Spleen (tissue), 11 donors: ENCODE results near the gene EXOC3L1. TPM values are rescaled to one million over a fixed set of nuclear protein-coding genes. Genes with fewer than 3 reads are reported as not detected.

Experiments
- DNase-seq: peaks from one replicate; pipeline ENCODE4 v3.0.0-alpha.2; 2020
- H3K27ac ChIP-seq, 8 donors: fragments of 200-600 bp; sonication (generic) in 7 of 8; 1 replicate in 4 of 8; 2 replicates in 4 of 8; pipeline versions ENCODE4 v1.5.0 to v1.8.0; 2016 to 2021; ENCODE audit warnings: inconsistent platforms in 4 of 8, mild to moderate bottlenecking in 4 of 8, moderate library complexity in 1 of 8
- H3K27me3 ChIP-seq, 7 donors: fragments of 200-600 bp; sonication (generic) in 6 of 7; replicated peaks in 1 of 7; 1 replicate in 4 of 7; 2 replicates in 3 of 7; pipeline versions ENCODE4 v1.5.0 to v1.8.0; 2016 to 2021; ENCODE audit warnings: inconsistent platforms in 3 of 7, mild to moderate bottlenecking in 1 of 7
- H3K36me3 ChIP-seq, 6 donors: fragments of 200-600 bp; sonication (generic) in 5 of 6; 1 replicate in 4 of 6; 2 replicates in 2 of 6; pipeline versions ENCODE4 v1.5.0 to v1.8.0; 2016 to 2021; ENCODE audit warnings: inconsistent platforms in 2 of 6
- H3K4me1 ChIP-seq, 6 donors: fragments of 200-600 bp; sonication (generic) in 5 of 6; 1 replicate in 3 of 6; 2 replicates in 3 of 6; pipeline versions ENCODE4 v1.5.0 to v1.8.0; 2016 to 2021; ENCODE audit warnings: inconsistent platforms in 3 of 6
- H3K4me3 ChIP-seq, 8 donors: fragments of 200-600 bp; sonication (generic) in 7 of 8; 1 replicate in 4 of 8; 2 replicates in 4 of 8; pipeline versions ENCODE4 v1.5.0 to v1.8.0; 2016 to 2021; ENCODE audit warnings: inconsistent platforms in 4 of 8, mild to moderate bottlenecking in 4 of 8, moderate library complexity in 2 of 8
- H3K9me3 ChIP-seq, 8 donors: fragments of 200-600 bp; sonication (generic) in 7 of 8; 1 replicate in 4 of 8; 2 replicates in 4 of 8; pipeline versions ENCODE4 v1.5.0 to v1.8.0; 2016 to 2021; ENCODE audit warnings: inconsistent platforms in 4 of 8
- CTCF ChIP-seq, 11 experiments: fragments of 200-600 bp in 7 of 11; fragments of 450-650 bp in 4 of 11; sonication (generic) in 4 of 11; IDR thresholded peaks in 8 of 11; conservative IDR thresholded peaks in 3 of 11; 1 replicate in 7 of 11; 2 replicates in 4 of 11; pipeline versions ENCODE4 v1.4.0 to v1.8.0; 2016 to 2021; ENCODE audit warnings: antibody characterized with exemption in 11 of 11, inconsistent platforms in 4 of 11, mild to moderate bottlenecking in 1 of 11
- POLR2A ChIP-seq, 3 donors: fragments of 450-650 bp; IDR thresholded peaks; one replicate each; pipeline ENCODE4 v1.5.1; 2017; ENCODE audit warnings: antibody characterized with exemption in 3 of 3, mild to moderate bottlenecking in 1 of 3
- POLR2AphosphoS5 ChIP-seq, 3 donors: sonication (generic); formaldehyde crosslinking; IDR thresholded peaks; one replicate each; pipeline ENCODE4 v1.5.1; 2017; ENCODE audit warnings: antibody characterized with exemption in 3 of 3
- WGBS, 5 donors: extraction: QIAGEN DNeasy Blood & Tissue Kit in 3 of 5; methylation state at CpG; one replicate each; pipeline versions ENCODE4 v1.1.5 to v1.1.7; 2013 to 2018; 5-methylcytosine and 5-hydroxymethylcytosine counted together
- intact Hi-C: fragments of 100-400 bp; cut with DNase I; formaldehyde crosslinking; loops from one replicate; pipeline ENCODE4 v1.15.0; 2023; ENCODE audit warnings: low total_unique reads
- polyA plus RNA-seq, 3 donors: library from polyadenylated mRNA; stranded (reverse); fragments of 200-250 nt; gene quantifications; one replicate each; pipeline ENCODE4 v1.2.1, GENCODE V29; 2013
- total RNA-seq, 7 donors: library from RNA; depleted of rRNA in 3 of 7; stranded (reverse); fragments of >200 nt in 3 of 7; fragmentation: NEBNext Ultra II Directional in 4 of 7; extraction: Animal tissue kit (Norgen Biotek cat#: 25700) in 4 of 7; gene quantifications; one replicate each; pipeline versions ENCODE4 v1.1.0 to v1.2.1, GENCODE V29; 2016 to 2021
- donor health status: healthy with polysubstance abuse.
- donor health status: DM: no; HTN: no; CAD: no; lungs with moderate emphysema.
- donor health status: DM: no; HTN: no; CAD: no.
- donor health status: Bipolar disorder and iron deficiency.
- donor health status: healthy.
- donor health status: DM: no; HTN: no; CAD: no.
- donor health status: DM: yes; HTN: yes; CAD: no.

EXOC3L1 gene
- total and polyA plus RNA-seq, 10 donors = 28.5 to 113 (median 49.9) TPM

DNA sequence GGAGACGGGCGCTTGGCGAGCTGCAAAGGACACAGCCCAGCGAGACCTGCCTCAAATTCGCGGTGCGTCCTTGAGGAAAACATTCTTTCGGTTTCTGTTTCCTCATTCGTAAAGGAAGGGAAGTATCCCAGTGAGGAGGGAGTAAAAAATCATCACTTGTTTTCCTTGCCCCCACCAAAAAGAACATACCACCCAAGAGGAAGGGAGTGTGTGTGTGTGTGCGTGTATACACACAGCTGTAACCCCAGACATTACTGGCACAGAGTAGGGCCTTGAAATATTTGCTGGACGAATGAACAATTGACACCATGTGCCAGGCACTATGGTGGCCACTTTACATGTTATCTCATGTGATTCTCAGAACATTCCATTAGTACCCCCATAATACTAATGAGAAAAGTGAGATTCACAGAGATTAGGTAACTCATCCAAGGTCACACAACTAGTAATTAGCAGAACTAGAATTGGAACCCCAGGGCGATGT lies 4.2 kb downstream of the EXOC3L1 start:
- peak overlapping the region in 6 of 8 donors; percentile 16 to 99 (median 95) for H3K27ac ChIP-seq
- no peak for DNase-seq
- peaks cover 11 to 69% (median 46%) of the 10 kb centered on the region in 6 donors for H3K4me1 ChIP-seq
- no peaks in the 10 kb centered on the region for H3K9me3 ChIP-seq
- H3K4me3 ChIP-seq = peak overlapping the region in 7 of 8 donors; percentile 66 to 86 (median 70)
- intact Hi-C loops = no loop called here
- 7 to 14% (median 11%) methylated on average over 12 of the region's 12 CpGs for WGBS, 5 donors
- peaks cover 0 to 12% (median 0%) of the 10 kb centered on the region in 6 donors for H3K36me3 ChIP-seq
- TF ChIP-seq POLR2A (IDR thresholded peaks at IDR 0.05) (no peak), POLR2AphosphoS5 (IDR thresholded peaks at IDR 0.05) (no peak), CTCF (IDR thresholded peaks at IDR 0.05 in 8 of 11, conservative IDR thresholded peaks at IDR 0.05 in 3 of 11) (peak in 6 of 11 experiments; percentile 1 to 31 (median 20))
- peaks cover 0 to 32% (median 0%) of the 10 kb centered on the region in 7 donors for H3K27me3 ChIP-seq

- Histone ChIP-seq H3K27me3 (peaks cover 0 to 32% (median 0%) of the 10 kb centered on the region in 7 donors), H3K36me3 (peaks cover 0 to 12% (median 0%) of the 10 kb centered on the region in 6 donors), H3K4me3 (peak overlapping the region in 7 of 8 donors; percentile 66 to 86 (median 70)), H3K27ac (peak overlapping the region in 5 of 8 donors; percentile 95 to 99 (median 95)), H3K9me3 (no peaks in the 10 kb centered on the region), H3K4me1 (peaks cover 11 to 64% (median 44%) of the 10 kb centered on the region in 6 donors)
- intact Hi-C loops = no loop called here
- peak; percentile 66 to 87 (median 78) for TF ChIP-seq CTCF (IDR thresholded peaks at IDR 0.05 in 8 of 11, conservative IDR thresholded peaks at IDR 0.05 in 3 of 11)
- peak; percentile 70 to 81 (median 79) for TF ChIP-seq POLR2AphosphoS5 (IDR thresholded peaks at IDR 0.05)
- no peak for TF ChIP-seq POLR2A (IDR thresholded peaks at IDR 0.05)
- DNase-seq = peak; percentile 96
- WGBS, 5 donors = 14 to 26% (median 17%) methylated on average over 39 to 43 of the region's 43 CpGs
Observed at GRCh38 chr16:67184995-67185650, 4.8 kb downstream of the EXOC3L1 start.

GRCh38 chr16:67184453-67184994 lies 5.4 kb downstream of the EXOC3L1 start:
- 5 to 10% (median 10%) methylated on average over 15 to 59 of the region's 59 CpGs for WGBS, 5 donors
- intact Hi-C loops = no loop called here
- DNase-seq = no peak

More at GRCh38 chr16:67184453-67184994, 5.4 kb downstream of the EXOC3L1 start:
- TF ChIP-seq POLR2A (IDR thresholded peaks at IDR 0.05) = peak in 1 of 3 donors; percentile 4
- TF ChIP-seq CTCF (IDR thresholded peaks at IDR 0.05 in 8 of 11, conservative IDR thresholded peaks at IDR 0.05 in 3 of 11) = no peak
- Histone ChIP-seq H3K36me3 (peaks cover 0 to 12% (median 0%) of the 10 kb centered on the region in 6 donors), H3K9me3 (no peaks in the 10 kb centered on the region), H3K4me3 (peak overlapping the region; percentile 60 to 86 (median 70)), H3K27me3 (peaks cover 0 to 34% (median 0%) of the 10 kb centered on the region in 7 donors), H3K4me1 (peaks cover 11 to 63% (median 44%) of the 10 kb centered on the region in 6 donors), H3K27ac (peak overlapping the region; percentile 93 to 99 (median 95))
